Measurements from ENCODE around the gene TRIO. TPM values are rescaled to one million over a fixed set of nuclear protein-coding genes. Genes with fewer than 3 reads are reported as not detected.

Gene TRIO
- total RNA-seq, 1 experiment from 2014 or later = 68.4 TPM

DNA sequence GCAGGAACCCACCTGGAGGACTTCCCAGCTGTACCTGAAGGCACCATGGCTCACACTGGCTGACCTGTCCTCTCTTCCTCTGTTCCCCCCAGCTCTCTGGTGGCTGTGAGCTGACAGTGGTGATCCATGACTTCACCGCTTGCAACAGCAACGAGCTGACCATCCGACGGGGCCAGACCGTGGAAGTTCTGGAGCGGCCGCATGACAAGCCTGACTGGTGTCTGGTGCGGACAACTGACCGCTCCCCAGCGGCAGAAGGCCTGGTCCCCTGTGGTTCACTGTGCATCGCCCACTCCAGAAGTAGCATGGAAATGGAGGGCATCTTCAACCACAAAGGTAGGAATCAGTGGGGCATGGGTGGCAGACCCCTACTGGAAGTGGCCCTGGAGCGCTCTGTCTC lies 276.5 kb downstream of the TRIO start:
- POLR2A ChIA-PET = no interaction called here
- Histone ChIP-seq H3K4me3 (replicated peaks in 1 of 2; ENCODE audit: low read depth in 1 of 2, low read length in 2 of 2) (no peak overlapping the region), H3K9me2 (ENCODE audit: insufficient read depth) (no peaks in the 10 kb centered on the region), H4K20me1 (ENCODE audit: insufficient read depth) (no peaks in the 10 kb centered on the region), H3K9me3 (ENCODE audit: control insufficient read depth in 1 of 2, insufficient read depth in 1 of 2, low read depth in 1 of 2, low read length in 2 of 2) (no peaks in the 10 kb centered on the region), H3K79me2 (ENCODE audit: insufficient read depth, low read length) (no peaks in the 10 kb centered on the region), H2AFZ (ENCODE audit: low read depth, low read length, poor library complexity, severe bottlenecking) (no peak overlapping the region), H3K4me1 (ENCODE audit: control insufficient read depth in 1 of 2, insufficient read depth in 2 of 2, low read length in 2 of 2) (peaks cover 0 to 6% of the 10 kb centered on the region in 2 experiments; a peak in 1 of 4 replicates), H3K4me2 (ENCODE audit: low read length) (no peak overlapping the region), H3K27me3 (ENCODE audit: insufficient read depth, low read length) (no peaks in the 10 kb centered on the region), H3K27ac (ENCODE audit: low read depth, low read length) (no peak overlapping the region), H3K36me3 (ENCODE audit: control insufficient read depth in 1 of 2, insufficient read depth in 2 of 2, low read length in 2 of 2) (peaks cover 4 to 10% of the 10 kb centered on the region in 2 experiments), H3K9ac (ENCODE audit: low read length) (no peak overlapping the region)
- no TSS peak for BruUV-seq (replicated peaks)
- DNase-seq (ENCODE audit: low read depth, low spot score) (no peak), ATAC-seq (no peak)
- TF ChIP-seq CEBPB (IDR thresholded peaks at IDR 0.05; ENCODE audit: low read depth) = no peak
- TF ChIP-seq, protein P1, sequence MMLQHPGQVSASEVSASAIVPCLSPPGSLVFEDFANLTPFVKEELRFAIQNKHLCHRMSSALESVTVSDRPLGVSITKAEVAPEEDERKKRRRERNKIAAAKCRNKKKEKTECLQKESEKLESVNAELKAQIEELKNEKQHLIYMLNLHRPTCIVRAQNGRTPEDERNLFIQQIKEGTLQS (IDR thresholded peaks at IDR 0.05) = no peak
- RAD21 ChIA-PET (ENCODE audit: low non-redundant PET in 1 of 2, low total read pairs in 2 of 2, uncharacterized antibody in 2 of 2, unreplicated experiment in 2 of 2) = no interaction called here
- intact Hi-C loops (cut with micrococcal nuclease) = no loop called here
- CTCF ChIA-PET = no interaction called here

DNA sequence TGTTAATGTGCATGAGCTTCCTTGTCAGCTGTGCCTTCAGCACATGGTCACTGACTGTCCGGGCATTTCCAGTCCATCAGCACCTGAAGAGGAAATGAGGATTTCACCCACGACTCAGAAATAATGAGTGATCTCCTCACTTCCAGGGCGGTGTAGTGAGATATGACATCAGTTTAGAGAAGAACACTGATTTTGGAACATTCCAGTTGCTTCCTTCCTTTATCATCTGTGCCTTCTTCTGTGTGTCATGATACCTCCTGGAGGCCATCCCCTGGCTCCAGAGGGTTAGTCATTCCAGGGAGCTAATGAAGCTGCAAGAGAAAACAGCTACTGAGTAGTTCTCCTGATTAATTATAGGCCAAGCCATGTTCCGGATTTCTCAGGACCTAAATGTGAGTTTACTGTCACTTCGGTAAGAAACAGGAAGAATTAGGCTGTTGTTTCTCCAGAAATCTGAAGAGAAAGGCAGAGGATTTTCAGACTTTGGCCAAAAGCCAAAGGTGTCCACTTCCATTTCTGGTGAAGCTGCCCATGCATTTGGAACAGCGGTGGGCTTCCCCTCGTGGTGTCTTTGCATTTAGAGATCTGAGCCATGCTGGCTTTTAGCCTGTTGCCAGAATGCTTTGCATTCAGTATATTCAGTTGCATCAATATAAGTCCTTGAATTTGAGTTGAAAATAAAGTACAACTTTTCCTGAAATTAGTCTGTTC lies 277.1 kb downstream of the TRIO start:
- POLR2A ChIA-PET = no interaction called here
- no TSS peak for BruUV-seq (replicated peaks)

More for the DNA sequence above, 277.1 kb downstream of the TRIO start:
- TF ChIP-seq, protein P2, sequence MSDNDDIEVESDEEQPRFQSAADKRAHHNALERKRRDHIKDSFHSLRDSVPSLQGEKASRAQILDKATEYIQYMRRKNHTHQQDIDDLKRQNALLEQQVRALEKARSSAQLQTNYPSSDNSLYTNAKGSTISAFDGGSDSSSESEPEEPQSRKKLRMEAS (IDR thresholded peaks at IDR 0.05) = no peak
- TF ChIP-seq, protein P1 (IDR thresholded peaks at IDR 0.05) = no peak
- no peak for TF ChIP-seq EZH2phosphoT487 (IDR thresholded peaks at IDR 0.05; ENCODE audit: borderline replicate concordance)
- no peak for TF ChIP-seq SIN3A (IDR thresholded peaks at IDR 0.05; ENCODE audit: low read depth)
- no peak for TF ChIP-seq POLR2AphosphoS5 (IDR thresholded peaks at IDR 0.05; ENCODE audit: low read depth, low read length)
- no peak for TF ChIP-seq ELF1 (IDR thresholded peaks at IDR 0.05; ENCODE audit: borderline replicate concordance, low read depth)
- TF ChIP-seq FOSL1 (IDR thresholded peaks at IDR 0.05; ENCODE audit: low read depth) = no peak
- no peak for TF ChIP-seq JUND (IDR thresholded peaks at IDR 0.05)
- TF ChIP-seq YY1 (IDR thresholded peaks at IDR 0.05; ENCODE audit: extremely low read depth, insufficient replicate concordance, low read depth, low read length) = no peak
- TF ChIP-seq CBX3 (IDR thresholded peaks at IDR 0.05; ENCODE audit: low read depth) = no peak
- TF ChIP-seq ZFX (IDR thresholded peaks at IDR 0.05) = no peak
- no peaks in the 10 kb centered on the region for H3K27me3 ChIP-seq (ENCODE audit: insufficient read depth, low read length)
- DNase-seq (ENCODE audit: low read depth, low spot score) (no peak), ATAC-seq (no peak)
- ChIA-PET RAD21 (ENCODE audit: low non-redundant PET in 1 of 2, low total read pairs in 2 of 2, uncharacterized antibody in 2 of 2, unreplicated experiment in 2 of 2) (no interaction called here), CTCF (no interaction called here)
- H4K20me1 ChIP-seq (ENCODE audit: insufficient read depth) = no peaks in the 10 kb centered on the region
- no peak overlapping the region for H3K4me3 ChIP-seq (replicated peaks in 1 of 2; ENCODE audit: low read depth in 1 of 2, low read length in 2 of 2)
- H3K4me1 ChIP-seq (ENCODE audit: control insufficient read depth in 1 of 2, insufficient read depth in 2 of 2, low read length in 2 of 2) = peaks cover 0 to 6% of the 10 kb centered on the region in 2 experiments; a peak in 1 of 4 replicates
- H3K4me2 ChIP-seq (ENCODE audit: low read length) = no peak overlapping the region
- intact Hi-C loops (cut with micrococcal nuclease) = no loop called here
- H3K9ac ChIP-seq (ENCODE audit: low read length) = no peak overlapping the region
- no peaks in the 10 kb centered on the region for H3K79me2 ChIP-seq (ENCODE audit: insufficient read depth, low read length)
- H3K27ac ChIP-seq (ENCODE audit: low read depth, low read length) = no peak overlapping the region
- H3K36me3 ChIP-seq (ENCODE audit: control insufficient read depth in 1 of 2, insufficient read depth in 2 of 2, low read length in 2 of 2) = peaks cover 4 to 5% of the 10 kb centered on the region in 2 experiments
- H3K9me3 ChIP-seq (ENCODE audit: control insufficient read depth in 1 of 2, insufficient read depth in 1 of 2, low read depth in 1 of 2, low read length in 2 of 2) = no peaks in the 10 kb centered on the region
- no peaks in the 10 kb centered on the region for H3K9me2 ChIP-seq (ENCODE audit: insufficient read depth)
- H2AFZ ChIP-seq (ENCODE audit: low read depth, low read length, poor library complexity, severe bottlenecking) = no peak overlapping the region

All from HCT116 (cell line).